A549 (cell line): ENCODE data around the gene ACACA. TPM values are rescaled to one million over a fixed set of nuclear protein-coding genes. Genes with fewer than 3 reads are reported as not detected.

Experiments
- ATAC-seq, 2 experiments: fragments of 200-7000 bp in 1 of 2; fragments of >200 bp in 1 of 2; cut with Nextera tagmentation in 1 of 2; cut with Tn5 transposase in 1 of 2; 3 replicates each; pipeline versions ENCODE4 v1.8.0 to v1.9.1; 2018 to 2020; ENCODE audit warnings: mild to moderate bottlenecking in 1 of 2, moderate library complexity in 1 of 2
- CTCF ChIA-PET: fragments of 300-600 bp; sonication (Branson Sonifier 250); formaldehyde crosslinking; extraction: SDS; loops from one replicate; lab custom pipeline; 2021; ENCODE audit warnings: antibody characterized with exemption, inconsistent platforms; lab: Yijun Ruan, JAX
- POLR2A ChIA-PET: fragments of 350-600 bp; formaldehyde crosslinking; extraction: SDS; loops from one replicate; lab custom pipeline; 2021; ENCODE audit warnings: antibody characterized with exemption, inconsistent platforms; lab: Yijun Ruan, JAX
- DNase-seq, 2 experiments: peaks; one replicate each; pipeline versions ENCODE4 v3.0.0 to v3.0.0-alpha.2; 2011 to 2016; ENCODE audit warnings: low read depth in 1 of 2, low spot score in 1 of 2
- FAIRE-seq: peaks from 2 replicates; lab custom pipeline; 2011; peaks lifted over from hg19 to GRCh38; lab: Jason Lieb, UNC
- H3K27ac ChIP-seq, 2 experiments: fragments of >200 bp; sonication (Bioruptor Twin); formaldehyde crosslinking; 3 replicates each; pipeline ENCODE4 v1.5.1; 2016 to 2017
- H3K4me1 ChIP-seq: fragments of >200 bp; sonication (Bioruptor Twin); formaldehyde crosslinking; 3 replicates; pipeline ENCODE4 v1.6.1; 2016
- H3K4me2 ChIP-seq: fragments of >200 bp; sonication (Bioruptor Twin); formaldehyde crosslinking; 3 replicates; pipeline ENCODE4 v1.6.1; 2016
- H3K4me3 ChIP-seq: fragments of >200 bp; sonication (Bioruptor Twin); formaldehyde crosslinking; 3 replicates; pipeline ENCODE4 v1.5.1; 2016
- H3K9me3 ChIP-seq: fragments of >200 bp; sonication (Bioruptor Twin); formaldehyde crosslinking; 3 replicates; pipeline ENCODE4 v1.6.1; 2016
- BHLHE40 ChIP-seq: IDR thresholded peaks from 2 replicates; pipeline ENCODE4 v1.6.1; 2012; ENCODE audit warnings: low read depth, low read length, inconsistent platforms
- CHD4 ChIP-seq: fragments of 200-600 bp; sonication (generic); IDR thresholded peaks from 2 replicates; pipeline ENCODE4 v1.6.1; 2016; ENCODE audit warnings: antibody characterized with exemption, mild to moderate bottlenecking, borderline replicate concordance
- E2F6 ChIP-seq: IDR thresholded peaks from 2 replicates; pipeline ENCODE4 v1.6.1; 2012; ENCODE audit warnings: low read depth, borderline replicate concordance
- EHF ChIP-seq: fragments of 250-450 bp; sonication (Bioruptor Pico); IDR thresholded peaks from 2 replicates; pipeline ENCODE4 v1.5.0; 2020; ENCODE audit warnings: mild to moderate bottlenecking
- ELK1 ChIP-seq: fragments of 150-350 bp; IDR thresholded peaks from 2 replicates; pipeline ENCODE4 v1.6.1; 2014; ENCODE audit warnings: low read depth, mild to moderate bottlenecking, low read length
- ESRRA ChIP-seq: fragments of 150-350 bp; IDR thresholded peaks from 2 replicates; pipeline ENCODE4 v1.6.1; 2014; ENCODE audit warnings: mild to moderate bottlenecking, low read length, borderline replicate concordance
- FOSB ChIP-seq: fragments of 250-450 bp; sonication (Bioruptor Pico); IDR thresholded peaks from 2 replicates; pipeline ENCODE4 v1.5.0; 2020; ENCODE audit warnings: mild to moderate bottlenecking, moderate library complexity
- FOXS1 ChIP-seq: fragments of 250-450 bp; sonication (Bioruptor Pico); IDR thresholded peaks from 2 replicates; pipeline ENCODE4 v1.5.0; 2020; ENCODE audit warnings: mild to moderate bottlenecking, moderate library complexity
- GATA3 ChIP-seq: IDR thresholded peaks from 2 replicates; pipeline ENCODE4 v1.6.1; 2012; ENCODE audit warnings: borderline replicate concordance
- HDAC2 ChIP-seq: fragments of 200-600 bp; sonication (generic); IDR thresholded peaks from 2 replicates; pipeline ENCODE4 v1.6.1; 2016
- HMGXB4 ChIP-seq: fragments of 250-450 bp; sonication (Bioruptor Pico); IDR thresholded peaks from 2 replicates; pipeline ENCODE4 v1.5.0; 2021; ENCODE audit warnings: mild to moderate bottlenecking, moderate library complexity, borderline replicate concordance
- HOXA7 ChIP-seq: fragments of 250-450 bp; sonication (Bioruptor Pico); IDR thresholded peaks from 2 replicates; pipeline ENCODE4 v1.5.0; 2020; ENCODE audit warnings: mild to moderate bottlenecking, moderate library complexity
- HOXB13 ChIP-seq: fragments of 250-450 bp; sonication (Bioruptor Pico); IDR thresholded peaks from 2 replicates; pipeline ENCODE4 v1.5.0; 2020; ENCODE audit warnings: low read depth, mild to moderate bottlenecking, moderate library complexity
- HOXB5 ChIP-seq: fragments of 250-450 bp; sonication (Bioruptor Pico); IDR thresholded peaks from 2 replicates; pipeline ENCODE4 v1.5.0; 2020; ENCODE audit warnings: mild to moderate bottlenecking, moderate library complexity
- KDM5A ChIP-seq: fragments of 200-600 bp; sonication (generic); IDR thresholded peaks from 2 replicates; pipeline ENCODE4 v1.6.1; 2016; ENCODE audit warnings: antibody characterized with exemption, mild to moderate bottlenecking
- MAX ChIP-seq: IDR thresholded peaks from 2 replicates; pipeline ENCODE4 v1.6.1; 2012
- MAZ ChIP-seq: fragments of 150-350 bp; IDR thresholded peaks from 2 replicates; pipeline ENCODE4 v1.6.1; 2014; ENCODE audit warnings: antibody characterized with exemption, low read depth, low read length, borderline replicate concordance
- PBX3 ChIP-seq: IDR thresholded peaks from 2 replicates; pipeline ENCODE4 v1.6.1; 2012
- PHF8 ChIP-seq: fragments of 200-600 bp; sonication (generic); IDR thresholded peaks from 2 replicates; pipeline ENCODE4 v1.6.1; 2016; ENCODE audit warnings: low read depth, mild to moderate bottlenecking, antibody characterized with exemption, moderate library complexity, borderline replicate concordance
- POLR2A ChIP-seq: IDR thresholded peaks from 2 replicates; pipeline ENCODE4 v1.6.1; 2012; ENCODE audit warnings: mild to moderate bottlenecking, low read length
- RARB ChIP-seq: fragments of 250-450 bp; sonication (Bioruptor Pico); IDR thresholded peaks from 2 replicates; pipeline ENCODE4 v1.8.0; 2021; ENCODE audit warnings: mild to moderate bottlenecking, moderate library complexity
- REST ChIP-seq: fragments of 200-600 bp; sonication (generic); IDR thresholded peaks from 2 replicates; pipeline ENCODE4 v1.6.1; 2016; ENCODE audit warnings: antibody characterized with exemption, mild to moderate bottlenecking, moderate library complexity
- SMC3 ChIP-seq: fragments of >200 bp; sonication (Bioruptor Twin); formaldehyde crosslinking; IDR thresholded peaks from 3 replicates; pipeline ENCODE4 v1.6.1; 2018; ENCODE audit warnings: inconsistent platforms
- TP53 ChIP-seq: fragments of 250-450 bp; sonication (Bioruptor Pico); IDR thresholded peaks from 2 replicates; pipeline ENCODE4 v1.5.0; 2021; ENCODE audit warnings: mild to moderate bottlenecking, moderate library complexity
- ZNF302 ChIP-seq: fragments of 250-450 bp; sonication (Bioruptor Pico); IDR thresholded peaks from 2 replicates; pipeline ENCODE4 v1.9.0; 2021; ENCODE audit warnings: inconsistent platforms, mild to moderate bottlenecking, moderate library complexity
- WGBS: methylation state at CpG from one replicate; pipeline ENCODE4 v1.1.6; 2017; ENCODE audit errors: missing lambda C conversion rate; 5-methylcytosine and 5-hydroxymethylcytosine counted together
- polyA plus RNA-seq, 4 experiments: library from polyadenylated mRNA; depleted of rRNA in 3 of 4; stranded (reverse); fragments of >200 nt; fragmentation: RNase III in 1 of 4; extraction: RNeasy Plus Mini Kit Qiagen cat#74134 plus additional on column Dnase treatment in 1 of 4; gene quantifications; 2 replicates in 3 of 4; 3 replicates in 1 of 4; pipeline ENCODE4 v1.2.3, GENCODE V29; 2011 to 2017

The ACACA gene
- polyA plus RNA-seq, 2 of the 4 experiments (the other 2 are of a cell fraction), result 51.8 to 112 TPM

- DNase-seq (peak in 1 of 2 experiments; percentile 24), ATAC-seq (peak; percentile 76 to 92), FAIRE-seq (no peak)
- Histone ChIP-seq H3K4me1 (no peaks in the 10 kb centered on the region), H3K4me2 (no peak overlapping the region), H3K9me3 (no peaks in the 10 kb centered on the region), H3K27ac (no peak overlapping the region), H3K4me3 (no peak overlapping the region)
- 97% methylated on average over 1 of the region's 1 CpG for WGBS
- ChIA-PET CTCF (interaction anchor here (0.6 to 1.7 kb wide), 9 partner anchors 10 to 575 kb away, joined by 3 to 5 read pairs (median 3); no protein-coding TSS in a partner anchor), POLR2A (no interaction called here)
- TF ChIP-seq ESRRA (no peak), ELK1 (no peak), TP53 (CRISPR knock-in tag) (no peak), HOXB5 (CRISPR knock-in tag) (no peak), FOSB (CRISPR knock-in tag) (no peak), HOXB13 (CRISPR knock-in tag) (no peak)
These were observed 212.4 kb downstream of the ACACA start for GRCh38 chr17:37194208-37194607.

- Histone ChIP-seq H3K4me2 (no peak overlapping the region), H3K4me1 (no peaks in the 10 kb centered on the region), H3K9me3 (no peaks in the 10 kb centered on the region), H3K27ac (no peak overlapping the region), H3K4me3 (no peak overlapping the region)
- TF ChIP-seq RARB (no peak), HMGXB4 (no peak), PHF8 (no peak), GATA3 (no peak), SMC3 (no peak), MAZ (no peak), HOXA7 (CRISPR knock-in tag) (no peak), E2F6 (no peak), POLR2A (no peak), CHD4 (no peak)
- DNase-seq (no peak), FAIRE-seq (no peak), ATAC-seq (no peak)
- CTCF ChIA-PET, result interaction anchor here (0.6 to 1.0 kb wide), 4 partner anchors 8 to 70 kb away, joined by 3 read pairs; no protein-coding TSS in a partner anchor
- WGBS, result 93% methylated on average over 2 of the region's 2 CpGs
- POLR2A ChIA-PET, result no interaction called here
These were observed 215.4 kb downstream of the ACACA start for GRCh38 chr17:37191219-37191618.

GRCh38 chr17:37190493-37190892, 216.1 kb downstream of the ACACA start:
- ChIA-PET CTCF (interaction anchor here (0.7 to 1.0 kb wide), 3 partner anchors 9 to 71 kb away, joined by 3 read pairs; no protein-coding TSS in a partner anchor), POLR2A (no interaction called here)
- Histone ChIP-seq H3K27ac (no peak overlapping the region), H3K9me3 (no peaks in the 10 kb centered on the region), H3K4me3 (no peak overlapping the region), H3K4me1 (no peaks in the 10 kb centered on the region), H3K4me2 (no peak overlapping the region)
- peak in 1 of 2 experiments; percentile 28 for DNase-seq
- no peak for FAIRE-seq
- peak in 1 of 2 experiments; percentile 59; a peak in 3 of 6 replicates for ATAC-seq
- TF ChIP-seq HDAC2 (no peak), FOSB (CRISPR knock-in tag) (no peak), KDM5A (no peak), BHLHE40 (no peak), ZNF302 (CRISPR knock-in tag) (no peak), PBX3 (no peak), MAX (no peak), FOXS1 (CRISPR knock-in tag) (no peak), EHF (CRISPR knock-in tag) (no peak), HMGXB4 (no peak), REST (no peak)
